ENCODE results near the gene KRTAP10-2.

DNA sequence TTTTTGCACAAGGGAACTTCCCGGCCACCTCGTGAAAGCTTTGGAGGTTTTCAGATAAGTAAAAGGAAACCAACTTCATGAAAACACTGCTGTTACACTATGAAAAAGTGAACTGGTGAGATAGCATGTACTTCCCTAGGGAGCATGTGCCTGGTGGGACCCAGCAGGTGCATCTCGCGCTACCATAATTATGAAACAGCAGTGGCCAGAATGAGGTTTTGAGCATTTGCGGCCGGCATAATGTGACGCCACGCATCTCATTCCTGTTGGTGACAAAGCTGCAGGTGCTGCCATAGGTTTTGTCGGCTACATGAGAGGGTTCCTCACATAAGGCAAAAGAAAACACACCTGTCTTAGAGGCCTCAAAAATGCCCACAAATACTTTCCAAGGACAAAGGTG is 5.6 kb upstream of the KRTAP10-2 start:
- TF ChIP-seq, protein P1, sequence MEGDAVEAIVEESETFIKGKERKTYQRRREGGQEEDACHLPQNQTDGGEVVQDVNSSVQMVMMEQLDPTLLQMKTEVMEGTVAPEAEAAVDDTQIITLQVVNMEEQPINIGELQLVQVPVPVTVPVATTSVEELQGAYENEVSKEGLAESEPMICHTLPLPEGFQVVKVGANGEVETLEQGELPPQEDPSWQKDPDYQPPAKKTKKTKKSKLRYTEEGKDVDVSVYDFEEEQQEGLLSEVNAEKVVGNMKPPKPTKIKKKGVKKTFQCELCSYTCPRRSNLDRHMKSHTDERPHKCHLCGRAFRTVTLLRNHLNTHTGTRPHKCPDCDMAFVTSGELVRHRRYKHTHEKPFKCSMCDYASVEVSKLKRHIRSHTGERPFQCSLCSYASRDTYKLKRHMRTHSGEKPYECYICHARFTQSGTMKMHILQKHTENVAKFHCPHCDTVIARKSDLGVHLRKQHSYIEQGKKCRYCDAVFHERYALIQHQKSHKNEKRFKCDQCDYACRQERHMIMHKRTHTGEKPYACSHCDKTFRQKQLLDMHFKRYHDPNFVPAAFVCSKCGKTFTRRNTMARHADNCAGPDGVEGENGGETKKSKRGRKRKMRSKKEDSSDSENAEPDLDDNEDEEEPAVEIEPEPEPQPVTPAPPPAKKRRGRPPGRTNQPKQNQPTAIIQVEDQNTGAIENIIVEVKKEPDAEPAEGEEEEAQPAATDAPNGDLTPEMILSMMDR (IDR thresholded peaks at IDR 0.05), result no peak
- TF ChIP-seq POLR2A (IDR thresholded peaks at IDR 0.05), result no peak

All from breast epithelium (tissue), 3 donors.